AG10803 (cell line): ENCODE data around the gene KCNMA1.

Experiments used
- DNase-seq: peaks from one replicate; pipeline ENCODE4 v3.0.0; 2010; ENCODE audit warnings: low read depth
- H3K4me3 ChIP-seq: 2 replicates; pipeline ENCODE4 v1.5.1; 2011; ENCODE audit warnings: mild to moderate bottlenecking, low read length, control low read depth
- CTCF ChIP-seq: conservative IDR thresholded peaks from 2 replicates; pipeline ENCODE4 v1.5.1; 2011; ENCODE audit warnings: mild to moderate bottlenecking, low read length, control low read depth, inconsistent platforms

The KCNMA1 gene

GRCh38 chr10:77614778-77615625 is 22.6 kb downstream of the KCNMA1 start:
- no peak overlapping the region for H3K4me3 ChIP-seq
- DNase-seq, result no peak
- TF ChIP-seq CTCF, result no peak

- no peak overlapping the region for H3K4me3 ChIP-seq
- no peak for TF ChIP-seq CTCF
- DNase-seq, result no peak
Measured at GRCh38 chr10:77613476-77614130, 24.0 kb downstream of the KCNMA1 start.

GRCh38 chr10:77611670-77612069 is 25.9 kb downstream of the KCNMA1 start:
- TF ChIP-seq CTCF, result no peak
- no peak overlapping the region for H3K4me3 ChIP-seq
- no peak for DNase-seq

- TF ChIP-seq CTCF, result no peak
- no peak for DNase-seq
- no peak overlapping the region for H3K4me3 ChIP-seq
Measured at GRCh38 chr10:77611221-77611620, 26.4 kb downstream of the KCNMA1 start.

GRCh38 chr10:77609781-77610272 is 27.8 kb downstream of the KCNMA1 start:
- DNase-seq, result no peak
- H3K4me3 ChIP-seq, result no peak overlapping the region
- TF ChIP-seq CTCF, result no peak

- no peak for DNase-seq
- no peak overlapping the region for H3K4me3 ChIP-seq
- no peak for TF ChIP-seq CTCF
Measured at GRCh38 chr10:77608281-77608680, 29.3 kb downstream of the KCNMA1 start.

GRCh38 chr10:77606751-77607150 is 30.9 kb downstream of the KCNMA1 start:
- no peak overlapping the region for H3K4me3 ChIP-seq
- no peak for TF ChIP-seq CTCF
- no peak for DNase-seq
